Renal pelvis (tissue), 12 donors: ENCODE results near the gene NXF3. TPM values are rescaled to one million over a fixed set of nuclear protein-coding genes. Genes with fewer than 3 reads are reported as not detected.
"Not testable (repeated sequence)": the region's sequence is repeated elsewhere in the genome, so short reads cannot be mapped to it uniquely, and the experiment has no call there.

ENCODE experiments used
- DNase-seq: peaks from one replicate; pipeline ENCODE4 v3.0.0-alpha.2; 2013
- long read RNA-seq, 16 experiments: transcript quantifications; one replicate each; lab custom pipeline, GENCODE V29; 2026
- polyA plus RNA-seq, 3 donors: library from polyadenylated mRNA; unstranded; fragments of 120-200 nt; gene quantifications; one replicate each; pipeline ENCODE4 v1.2.1, GENCODE V29; 2013; ENCODE audit not compliant: insufficient read length in 3 of 3

NXF3 gene, protein sequence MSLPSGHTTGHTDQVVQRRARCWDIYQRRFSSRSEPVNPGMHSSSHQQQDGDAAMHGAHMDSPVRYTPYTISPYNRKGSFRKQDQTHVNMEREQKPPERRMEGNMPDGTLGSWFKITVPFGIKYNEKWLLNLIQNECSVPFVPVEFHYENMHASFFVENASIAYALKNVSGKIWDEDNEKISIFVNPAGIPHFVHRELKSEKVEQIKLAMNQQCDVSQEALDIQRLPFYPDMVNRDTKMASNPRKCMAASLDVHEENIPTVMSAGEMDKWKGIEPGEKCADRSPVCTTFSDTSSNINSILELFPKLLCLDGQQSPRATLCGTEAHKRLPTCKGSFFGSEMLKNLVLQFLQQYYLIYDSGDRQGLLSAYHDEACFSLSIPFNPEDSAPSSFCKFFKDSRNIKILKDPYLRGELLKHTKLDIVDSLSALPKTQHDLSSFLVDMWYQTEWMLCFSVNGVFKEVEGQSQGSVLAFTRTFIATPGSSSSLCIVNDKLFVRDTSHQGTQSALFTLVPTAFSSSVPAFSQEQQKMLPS
- under 1 TPM in 2 of 3 donors, not detected in 1; 0.27 to 0.42 TPM for polyA plus RNA-seq
- long read RNA-seq, donor 1, partial matches to known transcripts = 241 of 265 reads
- long read RNA-seq, donor 1, other reads (novel, unspliced or antisense) = 24 of 265 reads
- long read RNA-seq, donor 2, partial matches to known transcripts = 254 of 262 reads
- long read RNA-seq, donor 2, other reads (novel, unspliced or antisense) = 8 of 262 reads
- long read RNA-seq, donor 3 = 0 reads
- long read RNA-seq, donor 4, partial matches to known transcripts = 26 of 26 reads
- long read RNA-seq, donor 4, other reads (novel, unspliced or antisense) = 0 of 26 reads
- long read RNA-seq, donor 5 = 0 reads
- long read RNA-seq, donor 6 = 0 reads
- long read RNA-seq, donor 7 = 0 reads
- long read RNA-seq, donor 8 = 0 reads
- long read RNA-seq, donor 9 = 0 reads
- long read RNA-seq, donor 10, partial matches to known transcripts = 154 of 167 reads
- long read RNA-seq, donor 10, other reads (novel, unspliced or antisense) = 13 of 167 reads
- long read RNA-seq, donor 11 = 0 reads
- long read RNA-seq, donor 12 = 0 reads
- long read RNA-seq, donor 13, partial matches to known transcripts = 828 of 869 reads
- long read RNA-seq, donor 13, other reads (novel, unspliced or antisense) = 41 of 869 reads
- long read RNA-seq, donor 14, partial matches to known transcripts = 229 of 234 reads
- long read RNA-seq, donor 14, other reads (novel, unspliced or antisense) = 5 of 234 reads
- long read RNA-seq, donor 15 = 0 reads
- long read RNA-seq, donor 16, partial matches to known transcripts = 18 of 18 reads
- long read RNA-seq, donor 16, other reads (novel, unspliced or antisense) = 0 of 18 reads

DNA sequence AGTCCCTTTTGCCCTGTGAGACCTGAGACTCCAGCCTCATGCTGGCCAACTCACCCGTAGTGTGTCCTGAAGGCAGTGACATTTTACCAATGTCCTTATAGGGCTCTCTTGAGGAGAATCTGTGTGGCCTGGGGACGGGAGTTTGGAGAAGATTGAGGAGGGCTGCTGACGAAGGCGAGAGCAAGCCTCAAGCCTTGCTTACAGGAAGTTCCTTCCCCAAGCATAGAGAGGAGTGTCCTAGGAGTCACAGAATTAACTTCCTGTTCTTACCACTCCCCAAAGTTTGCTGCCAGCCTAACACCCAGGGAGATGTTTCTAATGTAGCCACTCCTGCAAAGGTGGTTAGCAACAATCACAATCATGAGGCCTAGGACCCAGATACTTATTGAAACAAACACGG is at the start of gene NXF3:
TSS of gene NXF3 (minus strand) at position 202 of the 400 bp plus-strand sequence. CDS start at position 82, 120 bp downstream.
- DNase-seq = no peak

DNA sequence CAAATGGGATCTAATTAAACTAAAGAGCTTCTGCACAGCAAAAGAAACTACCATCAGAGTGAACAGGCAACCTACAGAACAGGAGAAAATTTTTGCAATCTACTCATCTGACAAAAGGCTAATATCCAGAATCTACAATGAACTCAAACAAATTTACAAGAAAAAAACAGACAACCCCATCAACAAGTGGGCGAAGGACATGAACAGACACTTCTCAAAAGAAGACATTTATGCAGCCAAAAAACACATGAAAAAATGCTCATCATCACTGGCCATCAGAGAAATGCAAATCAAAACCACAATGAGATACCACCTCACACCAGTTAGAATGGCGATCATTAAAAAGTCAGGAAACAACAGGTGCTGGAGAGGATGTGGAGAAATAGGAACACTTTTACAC is 43.6 kb upstream of the NXF3 start:
- DNase-seq = not testable (repeated sequence)

DNA sequence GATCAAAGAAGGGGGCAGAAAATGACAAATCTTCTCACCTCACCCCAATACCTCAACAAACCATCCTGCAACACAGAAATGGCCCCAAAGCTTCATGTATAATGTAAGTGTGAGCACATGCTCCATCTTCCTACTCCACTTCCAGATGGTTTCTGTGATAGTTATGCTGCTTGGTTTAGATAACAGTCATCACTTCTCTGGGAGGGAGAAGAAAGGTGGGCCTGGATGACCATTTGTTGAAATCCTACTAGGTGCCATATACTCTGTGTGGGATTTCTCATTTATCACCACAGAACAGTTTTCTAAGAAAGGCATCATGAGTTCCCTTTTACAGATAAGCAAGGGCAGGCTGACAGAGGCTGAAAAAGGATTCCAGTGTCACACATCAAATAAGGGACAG is 31.3 kb upstream of the NXF3 start:
- no peak for DNase-seq

DNA sequence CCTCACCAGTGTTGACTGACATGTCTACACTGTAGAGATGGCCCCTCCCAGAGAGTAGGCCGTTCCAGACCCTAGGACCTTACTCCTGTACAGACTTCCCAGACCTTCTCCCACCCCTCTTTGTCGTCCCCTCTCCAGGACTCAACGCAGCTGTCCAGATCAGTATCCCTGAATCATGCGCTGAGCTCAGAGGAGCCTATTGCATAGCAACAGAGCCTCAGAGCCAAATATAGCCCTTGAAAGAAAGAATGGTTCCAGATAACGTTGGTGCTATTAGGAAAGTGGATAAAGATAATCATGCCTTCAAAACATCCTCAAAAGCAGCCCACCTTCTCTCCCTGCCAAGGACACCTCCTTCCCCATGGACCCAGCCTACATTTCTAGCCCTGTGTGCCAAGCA is 27.8 kb upstream of the NXF3 start:
- DNase-seq = no peak

DNA sequence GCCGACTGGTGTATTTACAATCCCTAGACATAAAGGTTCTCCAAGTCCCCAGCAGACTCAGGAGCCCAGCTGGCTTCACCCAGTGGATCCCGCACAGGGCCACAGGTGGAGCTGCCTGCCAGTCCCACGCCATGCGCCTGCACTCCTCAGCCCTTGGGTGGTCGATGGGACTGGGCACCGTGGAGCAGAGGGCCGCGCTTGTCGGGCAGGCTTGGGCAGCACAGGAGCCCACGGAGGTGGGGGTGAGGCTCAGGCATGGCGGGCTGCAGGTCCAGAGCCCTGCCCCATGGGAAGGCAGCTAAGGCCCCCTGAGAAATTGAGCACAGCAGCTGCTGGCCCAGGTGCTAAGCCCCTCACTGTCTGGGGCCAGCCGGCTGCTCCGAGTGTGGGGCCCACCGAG is 24.0 kb upstream of the NXF3 start:
- not testable (repeated sequence) for DNase-seq

DNA sequence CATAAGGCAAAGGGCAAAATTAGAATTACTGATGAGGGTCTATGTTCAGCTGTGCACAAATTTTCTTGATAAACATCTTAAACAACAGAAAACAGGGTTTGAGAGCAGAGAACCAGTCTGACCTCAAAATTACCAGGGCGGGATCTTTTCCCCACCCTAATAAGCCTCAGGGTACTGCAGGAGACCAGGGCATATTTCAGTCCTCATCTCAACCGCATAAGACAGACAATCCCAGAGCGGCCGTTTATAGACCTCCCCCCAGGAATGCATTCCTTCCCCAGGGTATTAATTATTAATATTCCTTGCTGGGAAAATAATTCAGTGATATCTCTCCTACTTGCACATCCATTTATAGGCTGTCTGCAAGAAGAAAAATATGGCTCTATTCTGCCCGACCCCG is 16.6 kb upstream of the NXF3 start:
- not testable (repeated sequence) for DNase-seq

DNA sequence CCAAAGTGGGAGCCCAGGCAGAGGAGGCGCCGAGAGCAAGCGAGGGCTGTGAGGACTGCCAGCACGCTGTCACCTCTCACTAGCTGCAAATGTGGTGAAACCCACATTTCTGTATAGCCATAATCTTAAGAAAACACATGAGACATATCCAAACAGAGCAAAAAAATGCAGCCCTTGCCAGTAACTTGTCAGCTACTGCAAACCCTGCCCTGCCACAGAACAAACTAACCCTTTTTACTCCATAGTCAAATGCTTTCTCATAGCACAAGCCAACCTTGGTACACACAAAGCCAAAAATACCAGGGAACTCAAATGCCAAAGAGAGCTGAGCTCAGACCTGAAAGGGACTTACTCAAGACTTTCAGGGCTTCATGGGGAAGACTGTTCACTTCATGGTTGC is 14.9 kb upstream of the NXF3 start:
- DNase-seq = no peak

DNA sequence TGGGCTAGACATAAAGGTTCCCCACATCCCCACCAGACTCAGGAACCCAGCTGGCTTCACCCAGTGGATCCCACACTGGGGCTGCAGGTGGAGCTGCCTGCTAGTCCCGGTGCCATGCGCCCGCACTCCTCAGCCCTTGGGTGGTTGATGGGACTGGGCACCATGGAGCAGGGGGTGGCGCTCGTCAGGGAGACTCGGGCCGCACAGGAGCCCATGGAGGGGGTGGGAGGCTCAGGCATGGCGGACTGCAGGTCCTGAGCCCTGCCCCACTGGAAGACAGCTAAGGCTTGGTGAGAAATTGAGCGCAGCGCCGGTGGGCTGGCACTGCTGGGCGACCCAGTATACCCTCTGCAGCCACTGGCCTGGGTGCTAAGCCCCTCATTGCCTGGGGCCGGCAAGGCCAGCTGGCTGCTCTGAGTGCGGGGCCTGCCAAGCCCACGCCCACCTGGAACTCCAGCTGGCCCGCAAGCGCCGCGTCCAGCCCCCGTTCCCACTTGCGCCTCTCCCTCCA is 14.3 kb upstream of the NXF3 start:
- DNase-seq = not testable (repeated sequence)

DNA sequence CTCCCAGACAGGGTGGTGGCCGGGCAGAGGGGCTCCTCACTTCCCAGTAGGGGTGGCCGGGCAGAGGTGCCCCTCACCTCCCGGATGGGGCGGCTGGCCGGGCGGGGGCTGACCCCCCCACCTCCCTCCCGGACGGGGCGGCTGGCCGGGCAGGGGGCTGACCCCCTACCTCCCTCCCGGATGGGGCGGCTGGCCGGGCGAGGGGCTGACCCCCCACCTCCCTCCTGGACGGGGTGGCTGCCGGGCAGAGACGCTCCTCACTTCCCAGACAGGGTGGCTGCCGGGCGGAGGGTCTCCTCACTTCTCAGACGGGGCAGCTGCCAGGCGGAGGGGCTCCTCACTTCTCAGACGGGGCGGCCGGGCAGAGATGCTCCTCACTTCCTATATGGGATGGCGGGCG is 11.4 kb upstream of the NXF3 start:
- DNase-seq = not testable (repeated sequence)

DNA sequence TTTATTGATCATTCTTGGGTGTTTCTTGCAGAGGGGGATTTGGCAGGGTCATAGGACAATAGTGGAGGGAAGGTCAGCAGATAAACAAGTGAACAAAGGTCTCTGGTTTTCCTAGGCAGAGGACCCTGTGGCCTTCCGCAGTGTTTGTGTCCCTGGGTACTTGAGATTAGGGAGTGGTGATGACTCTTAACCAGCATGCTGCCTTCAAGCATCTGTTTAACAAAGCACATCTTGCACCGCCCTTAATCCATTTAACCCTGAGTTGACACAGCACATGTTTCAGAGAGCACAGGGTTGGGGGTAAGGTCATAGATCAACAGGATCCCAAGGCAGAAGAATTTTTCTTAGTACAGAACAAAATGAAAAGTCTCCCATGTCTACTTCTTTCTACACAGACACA is 10.9 kb upstream of the NXF3 start:
- DNase-seq = not testable (repeated sequence)

DNA sequence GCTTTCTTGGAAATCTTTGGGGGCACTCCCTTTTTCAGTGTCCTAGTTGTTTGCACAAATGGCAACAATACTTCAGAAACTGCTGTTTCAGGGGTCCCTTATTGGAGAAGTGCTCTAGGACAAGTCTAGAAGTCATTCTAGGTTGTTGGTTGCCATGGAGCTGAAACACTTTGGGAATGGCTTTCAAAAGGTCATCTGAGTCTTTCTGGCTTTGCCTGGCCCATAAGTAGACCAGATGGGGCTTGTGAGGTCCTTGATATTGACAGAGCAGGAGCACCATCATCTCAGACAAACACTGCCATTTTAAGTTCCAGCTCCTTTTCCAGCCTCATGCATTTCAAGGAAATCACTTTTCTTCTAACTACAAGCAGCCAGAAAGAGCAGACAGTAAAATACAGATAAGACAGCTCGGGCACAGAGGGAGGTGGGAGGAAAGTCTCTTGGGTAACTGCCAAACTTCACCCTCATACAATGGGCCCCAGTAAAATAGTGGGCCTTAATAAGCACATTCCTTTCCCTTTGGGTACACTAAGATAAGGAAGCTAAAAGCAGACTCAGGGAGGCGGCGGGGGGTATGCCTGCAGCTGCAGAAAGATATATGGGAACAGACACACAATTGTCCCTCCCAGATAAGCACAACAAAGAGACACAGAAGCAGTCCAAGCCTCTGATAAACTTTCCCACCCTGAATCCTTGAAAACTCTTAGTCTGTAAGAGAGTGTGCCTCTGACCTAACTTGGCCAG is 8.5 kb upstream of the NXF3 start:
- DNase-seq = no peak

DNA sequence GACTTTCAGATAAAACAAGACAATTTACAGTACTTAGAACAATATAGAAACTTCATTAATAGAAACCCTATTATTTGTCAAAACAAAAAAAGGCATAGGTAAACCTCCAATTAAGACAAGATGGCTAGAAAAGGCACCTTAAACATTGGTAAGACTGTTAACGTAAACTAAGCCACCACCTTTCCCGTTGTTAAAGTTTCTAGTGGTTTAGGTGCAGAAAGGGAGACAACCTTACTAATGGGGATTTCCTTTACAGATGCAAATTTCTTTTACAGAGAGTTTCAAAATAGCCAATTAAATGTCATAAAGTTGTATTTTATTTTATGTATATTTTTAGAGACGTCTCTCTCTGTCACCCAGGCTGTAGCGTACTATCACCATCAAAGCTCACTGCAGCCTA is 7.5 kb upstream of the NXF3 start:
- DNase-seq = no peak

DNA sequence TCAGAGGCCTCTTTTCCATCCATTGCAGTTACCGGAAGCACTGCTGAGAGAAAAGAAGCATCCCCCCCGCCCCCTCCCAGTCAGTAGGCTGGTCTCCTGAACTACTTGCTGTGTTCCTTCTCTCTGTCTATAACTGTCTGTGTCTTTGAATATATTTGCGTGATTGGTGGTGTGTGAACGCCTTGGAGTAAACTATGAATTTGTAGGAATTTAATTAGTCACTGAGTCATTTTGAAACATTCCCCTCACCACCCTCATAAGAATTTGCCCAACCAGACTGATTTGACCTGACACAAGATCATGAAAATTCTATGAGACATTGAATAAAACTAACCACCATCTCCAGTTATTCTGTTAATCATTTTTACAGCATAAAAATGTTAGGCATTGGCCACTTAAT is 6.7 kb upstream of the NXF3 start:
- no peak for DNase-seq

DNA sequence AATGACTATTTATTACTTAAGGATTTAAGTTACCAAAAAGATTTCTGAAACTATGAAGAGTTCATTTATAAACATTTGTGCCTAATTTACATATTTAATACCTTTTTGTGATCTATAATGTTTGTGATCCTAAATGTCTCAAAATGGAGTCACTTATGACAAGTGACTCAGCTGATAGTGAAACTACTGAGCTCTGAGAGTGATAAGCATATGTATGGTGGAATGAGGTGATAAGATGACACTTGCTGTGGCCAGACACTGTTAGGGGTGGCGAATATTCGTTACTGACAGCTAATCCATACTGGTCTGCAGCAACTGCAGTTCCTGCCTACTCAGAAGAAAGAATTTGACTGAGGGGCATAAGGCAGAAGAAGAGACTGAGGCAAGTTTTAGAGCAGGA is 5.5 kb upstream of the NXF3 start:
- no peak for DNase-seq

DNA sequence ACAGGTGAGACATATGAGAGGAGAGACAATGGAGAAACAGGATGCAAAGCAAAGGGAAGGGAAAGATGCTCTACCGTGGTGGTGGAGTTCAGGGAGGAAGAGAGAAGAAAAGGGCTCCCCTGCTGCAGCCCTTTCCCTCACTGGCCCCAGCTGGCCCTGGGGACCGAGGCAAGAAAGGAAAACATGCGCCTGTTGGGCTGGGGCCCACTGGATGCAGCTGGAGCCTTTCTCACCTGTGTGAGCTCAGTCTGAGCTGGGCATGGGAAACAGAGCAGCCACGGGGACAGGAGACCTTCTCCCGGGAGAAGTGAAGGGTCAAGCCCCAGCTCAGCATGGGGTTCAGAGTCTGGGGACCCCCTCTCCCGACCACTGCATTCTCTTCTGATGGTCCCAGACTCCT is 11.9 kb downstream of the NXF3 start:
- DNase-seq = no peak

DNA sequence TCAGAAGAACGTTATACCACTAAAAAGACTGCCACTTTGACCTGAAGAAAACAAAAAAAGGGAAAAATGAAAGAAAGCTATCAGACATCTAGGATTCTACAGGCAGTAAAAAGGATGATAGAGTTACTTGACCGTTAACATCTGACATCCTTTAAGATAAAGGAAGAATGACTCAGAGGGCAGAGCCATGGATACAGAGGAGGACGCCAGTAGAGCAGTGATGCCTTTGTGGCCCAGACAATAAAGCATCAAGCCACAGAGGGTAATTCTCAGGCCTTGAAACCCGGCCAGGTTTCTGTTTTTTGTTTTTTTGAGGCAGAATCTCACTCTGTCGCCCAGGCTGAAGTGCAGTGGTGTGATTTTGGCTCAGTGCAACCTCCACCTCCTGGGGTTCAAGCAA is 19.5 kb downstream of the NXF3 start:
- DNase-seq = no peak

DNA sequence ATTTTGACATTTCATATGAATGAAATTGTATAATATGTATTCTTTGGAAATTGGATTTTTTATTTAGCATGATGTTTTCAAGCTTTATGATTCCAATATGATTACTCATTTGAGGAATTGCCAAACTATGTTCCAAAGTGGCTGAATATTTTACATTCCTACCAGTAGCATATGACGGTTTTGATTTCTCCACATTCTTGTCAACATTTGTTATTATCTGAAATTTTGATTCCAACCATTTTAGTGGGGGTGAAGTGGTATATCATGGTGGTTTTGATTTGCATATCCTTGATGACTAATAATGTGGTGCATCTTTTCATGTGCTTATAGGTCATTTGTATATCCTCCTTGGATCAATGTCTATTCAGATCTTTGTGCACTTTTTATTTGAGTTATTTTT is 26.3 kb downstream of the NXF3 start:
- no peak for DNase-seq

DNA sequence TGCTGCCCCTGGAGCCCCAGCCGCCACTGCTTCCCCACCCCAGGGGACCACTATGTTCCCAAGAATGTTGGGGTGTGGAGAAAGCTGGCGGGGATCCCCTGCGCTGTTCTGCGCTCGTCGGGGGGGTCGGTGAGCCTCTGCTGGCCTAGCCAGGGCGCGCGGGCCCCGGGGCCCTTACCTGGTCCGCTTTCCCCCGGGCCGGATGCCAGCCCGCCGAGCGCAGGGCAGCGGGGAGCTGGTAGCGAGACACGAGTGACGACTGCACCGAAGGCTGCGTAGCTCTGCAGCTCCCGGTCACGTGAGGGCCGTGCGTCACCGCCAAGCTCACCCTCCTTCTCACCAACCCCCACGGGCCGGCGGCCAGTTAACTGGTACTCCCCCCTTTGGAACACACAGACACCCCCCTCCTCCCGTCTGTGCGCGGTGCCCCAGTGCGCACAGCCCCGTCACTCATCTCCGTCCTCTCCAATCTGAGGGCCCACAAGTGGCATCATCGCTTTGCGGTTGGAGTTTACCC is 29.0 kb downstream of the NXF3 start, which contains the start of gene BEX1:
TSS of gene BEX1 (minus strand) at position 254 of the 517 bp plus-strand sequence. CDS start 897 bp downstream, outside the sequence.
- peak; percentile 62 for DNase-seq

DNA sequence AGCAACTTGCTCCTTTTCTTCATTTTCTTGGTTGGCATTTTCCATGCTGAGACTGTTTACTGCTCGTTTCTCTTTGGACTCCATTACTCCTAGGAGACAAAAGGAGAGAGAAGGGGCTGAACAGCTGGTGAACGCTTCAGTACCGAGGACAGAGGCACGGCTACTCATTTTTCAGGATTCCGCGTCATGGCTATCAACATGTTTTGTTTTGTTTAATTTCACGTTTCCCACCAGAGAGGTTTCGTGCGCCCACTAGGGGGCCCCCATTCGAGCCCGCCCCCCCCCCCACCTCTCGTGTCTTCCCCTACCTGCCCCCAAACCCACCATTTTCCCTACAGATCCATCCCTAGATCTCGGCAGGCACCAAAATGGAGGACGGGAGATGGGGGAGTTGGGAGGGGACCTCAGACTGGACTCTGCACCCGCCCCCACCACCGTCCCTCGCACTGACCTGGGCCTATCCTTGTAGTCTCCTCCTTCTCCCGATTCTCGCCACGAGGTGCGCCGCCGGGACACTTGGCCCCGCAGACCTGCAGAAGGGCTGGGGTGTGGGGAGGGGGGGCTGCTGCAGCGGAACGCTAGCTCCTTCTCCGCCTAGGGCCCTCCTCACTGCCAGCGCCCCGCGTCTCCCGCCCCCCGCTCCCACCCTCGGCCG is 29.6 kb downstream of the NXF3 start:
- DNase-seq = peak; percentile 61

DNA sequence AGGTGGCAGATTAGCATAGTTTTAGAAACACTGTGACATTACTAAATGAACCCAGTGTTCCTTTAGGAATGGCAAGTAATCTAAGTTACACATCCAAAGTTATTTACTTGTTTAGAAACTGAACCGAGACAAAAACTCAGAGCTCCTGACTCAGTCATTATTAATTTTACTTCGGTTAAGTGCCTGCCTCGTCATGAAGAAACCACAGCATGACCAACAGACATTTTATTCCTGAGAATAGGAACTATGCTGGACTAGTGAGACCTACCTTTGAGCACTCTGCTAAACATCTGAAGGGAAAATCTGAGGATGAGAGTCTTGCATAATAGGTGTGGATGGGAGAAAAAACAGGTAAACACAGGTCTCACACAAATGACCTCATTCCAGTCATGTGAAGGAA is 31.5 kb downstream of the NXF3 start:
- DNase-seq = no peak
